Central memory CD8-positive, alpha-beta T cell (primary cell): Measurements from ENCODE around the gene MYO9B.
A peak's percentile ranks its signal among the peaks of the same experiment; 100 is the strongest.

Source experiments
- ATAC-seq: fragments of 150-1000 bp; cut with Tn5 transposase; replicated peaks from 2 replicates; pipeline ENCODE4 v1.10.0; 2022; ENCODE audit warnings: mild to moderate bottlenecking, moderate FRiP score, moderate number of reproducible peaks; ENCODE audit not compliant: poor library complexity, severe bottlenecking; ENCODE audit errors: extremely low read depth
- DNase-seq, 2 donors: peaks; one replicate each; pipeline ENCODE4 v3.0.0; 2021; ENCODE audit warnings: low spot score in 2 of 2
- H3K27ac Mint-ChIP-seq: one replicate; pipeline ENCODE4 v1.8.0; 2022; ENCODE audit warnings: low read depth, mild to moderate bottlenecking, moderate library complexity, mixed read lengths
- H3K27me3 Mint-ChIP-seq: one replicate; pipeline ENCODE4 v1.8.0; 2022; ENCODE audit warnings: mixed read lengths
- H3K36me3 Mint-ChIP-seq: one replicate; pipeline ENCODE4 v1.8.0; 2022; ENCODE audit warnings: mild to moderate bottlenecking, moderate library complexity, mixed read lengths; ENCODE audit not compliant: insufficient read depth
- H3K4me1 Mint-ChIP-seq: one replicate; pipeline ENCODE4 v1.8.0; 2022; ENCODE audit warnings: mixed read lengths
- H3K4me3 Mint-ChIP-seq: one replicate; pipeline ENCODE4 v1.8.0; 2022; ENCODE audit warnings: mild to moderate bottlenecking, moderate library complexity, mixed read lengths
- H3K9me3 Mint-ChIP-seq: one replicate; pipeline ENCODE4 v1.8.0; 2022; ENCODE audit warnings: mixed read lengths

MYO9B gene

GRCh38 chr19:17070421-17070820 lies 5.2 kb upstream of the MYO9B start:
- no peaks in the 10 kb centered on the region for H3K9me3 Mint-ChIP-seq
- peaks cover 44% of the 10 kb centered on the region for H3K4me1 Mint-ChIP-seq
- DNase-seq = no peak
- no peak overlapping the region for H3K4me3 Mint-ChIP-seq
- no peaks in the 10 kb centered on the region for H3K27me3 Mint-ChIP-seq
- peaks cover 17% of the 10 kb centered on the region for H3K36me3 Mint-ChIP-seq
- no peak for ATAC-seq
- H3K27ac Mint-ChIP-seq = no peak overlapping the region

- H3K36me3 Mint-ChIP-seq = peaks cover 18% of the 10 kb centered on the region
- no peaks in the 10 kb centered on the region for H3K27me3 Mint-ChIP-seq
- H3K27ac Mint-ChIP-seq = no peak overlapping the region
- no peak overlapping the region for H3K4me3 Mint-ChIP-seq
- ATAC-seq (no peak), DNase-seq (no peak)
- no peaks in the 10 kb centered on the region for H3K9me3 Mint-ChIP-seq
- peaks cover 44% of the 10 kb centered on the region for H3K4me1 Mint-ChIP-seq
Measured at GRCh38 chr19:17070912-17071311, 4.7 kb upstream of the MYO9B start.

GRCh38 chr19:17073869-17074633 lies 1.5 kb upstream of the MYO9B start:
- H3K4me1 Mint-ChIP-seq = peaks cover 55% of the 10 kb centered on the region

GRCh38 chr19:17074634-17075034 lies 943 bp upstream of the MYO9B start:
- DNase-seq (no peak), ATAC-seq (no peak)
- Mint-ChIP-seq H3K27ac (peak overlapping the region; percentile 85), H3K27me3 (no peaks in the 10 kb centered on the region), H3K36me3 (peaks cover 20% of the 10 kb centered on the region), H3K4me1 (peaks cover 61% of the 10 kb centered on the region), H3K9me3 (no peaks in the 10 kb centered on the region), H3K4me3 (peak overlapping the region; percentile 94)

More at GRCh38 chr19:17073869-17074633, 1.5 kb upstream of the MYO9B start:
- Mint-ChIP-seq H3K9me3 (no peaks in the 10 kb centered on the region), H3K27ac (peak overlapping the region; percentile 85), H3K36me3 (peaks cover 20% of the 10 kb centered on the region), H3K27me3 (no peaks in the 10 kb centered on the region), H3K4me3 (peak overlapping the region; percentile 94)
- DNase-seq (peak in 1 of 2 donors; percentile 33), ATAC-seq (no peak)

- Mint-ChIP-seq H3K36me3 (peaks cover 20% of the 10 kb centered on the region), H3K27ac (peak overlapping the region; percentile 85), H3K9me3 (no peaks in the 10 kb centered on the region), H3K4me3 (peak overlapping the region; percentile 94), H3K4me1 (peaks cover 63% of the 10 kb centered on the region), H3K27me3 (no peaks in the 10 kb centered on the region)
- peak; percentile 42 to 59 for DNase-seq
- peak; percentile 21 for ATAC-seq
Measured at GRCh38 chr19:17075864-17076542, 426 bp downstream of the MYO9B start.

GRCh38 chr19:17076543-17076991 lies 990 bp downstream of the MYO9B start:
- Mint-ChIP-seq H3K4me1 (peaks cover 68% of the 10 kb centered on the region), H3K9me3 (no peaks in the 10 kb centered on the region), H3K4me3 (peak overlapping the region; percentile 94), H3K27me3 (no peaks in the 10 kb centered on the region), H3K36me3 (peaks cover 19% of the 10 kb centered on the region), H3K27ac (peak overlapping the region; percentile 85)
- no peak for DNase-seq
- ATAC-seq = no peak

GRCh38 chr19:17077447-17078028 lies 2.0 kb downstream of the MYO9B start:
- Mint-ChIP-seq H3K4me3 (peak overlapping the region; percentile 94), H3K4me1 (peaks cover 78% of the 10 kb centered on the region), H3K27ac (peak overlapping the region; percentile 43), H3K36me3 (peaks cover 19% of the 10 kb centered on the region), H3K27me3 (no peaks in the 10 kb centered on the region), H3K9me3 (no peaks in the 10 kb centered on the region)
- no peak for DNase-seq
- no peak for ATAC-seq

GRCh38 chr19:17078036-17078919 lies 2.7 kb downstream of the MYO9B start:
- no peaks in the 10 kb centered on the region for H3K27me3 Mint-ChIP-seq
- no peak for ATAC-seq
- DNase-seq = no peak
- peaks cover 78% of the 10 kb centered on the region for H3K4me1 Mint-ChIP-seq
- peak overlapping the region; percentile 43 for H3K27ac Mint-ChIP-seq
- H3K9me3 Mint-ChIP-seq = no peaks in the 10 kb centered on the region
- peaks cover 19% of the 10 kb centered on the region for H3K36me3 Mint-ChIP-seq
- H3K4me3 Mint-ChIP-seq = peak overlapping the region; percentile 94

GRCh38 chr19:17078920-17079709 lies 3.5 kb downstream of the MYO9B start:
- peak overlapping the region; percentile 69 for H3K27ac Mint-ChIP-seq
- no peaks in the 10 kb centered on the region for H3K9me3 Mint-ChIP-seq
- H3K4me3 Mint-ChIP-seq = peak overlapping the region; percentile 80
- DNase-seq (no peak), ATAC-seq (no peak)
- H3K36me3 Mint-ChIP-seq = peaks cover 16% of the 10 kb centered on the region
- no peaks in the 10 kb centered on the region for H3K27me3 Mint-ChIP-seq
- H3K4me1 Mint-ChIP-seq = peaks cover 70% of the 10 kb centered on the region

- peak overlapping the region; percentile 80 for H3K4me3 Mint-ChIP-seq
- H3K27me3 Mint-ChIP-seq = no peaks in the 10 kb centered on the region
- H3K36me3 Mint-ChIP-seq = peaks cover 17% of the 10 kb centered on the region
- H3K27ac Mint-ChIP-seq = peak overlapping the region; percentile 69
- peak; percentile 54 for ATAC-seq
- peaks cover 63% of the 10 kb centered on the region for H3K4me1 Mint-ChIP-seq
- H3K9me3 Mint-ChIP-seq = no peaks in the 10 kb centered on the region
- peak; percentile 26 to 75 for DNase-seq
Measured at GRCh38 chr19:17079710-17080439, 4.3 kb downstream of the MYO9B start.

- Mint-ChIP-seq H3K27ac (peak overlapping the region; percentile 69), H3K36me3 (peaks cover 16% of the 10 kb centered on the region), H3K9me3 (no peaks in the 10 kb centered on the region), H3K4me1 (peaks cover 67% of the 10 kb centered on the region), H3K4me3 (peak overlapping the region; percentile 80), H3K27me3 (no peaks in the 10 kb centered on the region)
- ATAC-seq (no peak), DNase-seq (no peak)
Measured at GRCh38 chr19:17080440-17080801, 4.8 kb downstream of the MYO9B start.
